Stimulated activated CD4-positive, alpha-beta T cell treated with anti-CD3 and anti-CD28 coated beads, Interleukin-4, amount 100 ng/mL, for 1 hour (primary cell): ENCODE measurements around the gene PCBP3.
"Not testable (repeated sequence)": the region's sequence is repeated elsewhere in the genome, so short reads cannot be mapped to it uniquely, and the experiment has no call there.

ENCODE experiments used
- DNase-seq: peaks from one replicate; pipeline ENCODE4 v3.0.0-alpha.2; 2020

PCBP3 gene

GRCh38 chr21:45939521-45940045, 296.1 kb downstream of the PCBP3 start:
- no peak for DNase-seq

GRCh38 chr21:45940091-45940490, 296.6 kb downstream of the PCBP3 start:
- DNase-seq, result no peak

GRCh38 chr21:45940621-45941337, 297.3 kb downstream of the PCBP3 start:
- no peak for DNase-seq

GRCh38 chr21:45941338-45941710, 297.8 kb downstream of the PCBP3 start:
- no peak for DNase-seq

- no peak for DNase-seq
Observed at GRCh38 chr21:45941717-45942546, 298.4 kb downstream of the PCBP3 start.

GRCh38 chr21:45942755-45943629, 299.5 kb downstream of the PCBP3 start:
- DNase-seq, result no peak

GRCh38 chr21:45943630-45944540, 300.4 kb downstream of the PCBP3 start:
- no peak for DNase-seq

GRCh38 chr21:45944601-45945000, 301.1 kb downstream of the PCBP3 start:
- DNase-seq, result no peak

- no peak for DNase-seq
Observed at GRCh38 chr21:45945066-45945867, 301.7 kb downstream of the PCBP3 start.

- DNase-seq, result no peak
Observed at GRCh38 chr21:45945868-45946210, 302.3 kb downstream of the PCBP3 start.

- no peak for DNase-seq
Observed at GRCh38 chr21:45947296-45947695, 303.8 kb downstream of the PCBP3 start.

GRCh38 chr21:45947716-45948255, 304.3 kb downstream of the PCBP3 start:
- DNase-seq, result no peak

- no peak for DNase-seq
Observed at GRCh38 chr21:45948576-45949141, 305.1 kb downstream of the PCBP3 start.

- no peak for DNase-seq
Observed at GRCh38 chr21:45949928-45950739, 306.6 kb downstream of the PCBP3 start.

GRCh38 chr21:45950740-45951515, 307.4 kb downstream of the PCBP3 start:
- no peak for DNase-seq

GRCh38 chr21:45951676-45952075, 308.2 kb downstream of the PCBP3 start:
- DNase-seq, result no peak

- not testable (repeated sequence) for DNase-seq
Observed at GRCh38 chr21:45952527-45952926, 309.0 kb downstream of the PCBP3 start.

GRCh38 chr21:45952974-45953373, 309.4 kb downstream of the PCBP3 start:
- DNase-seq, result no peak

GRCh38 chr21:45954261-45954660, 310.7 kb downstream of the PCBP3 start:
- no peak for DNase-seq
